Stomach (tissue), 4 donors: ENCODE measurements around the gene GAPVD1.

Experiments used
- CTCF ChIP-seq, 7 experiments: fragments of 450-650 bp in 4 of 7; fragments of 200-600 bp in 3 of 7; sonication (generic) in 3 of 7; IDR thresholded peaks; one replicate each; pipeline ENCODE4 v1.5.1; 2016 to 2019; ENCODE audit warnings: antibody characterized with exemption in 7 of 7, control low read depth in 2 of 7, mild to moderate bottlenecking in 1 of 7
- POLR2AphosphoS5 ChIP-seq, 3 donors: sonication (generic); formaldehyde crosslinking; IDR thresholded peaks; one replicate each; pipeline ENCODE4 v1.6.1; 2016; ENCODE audit warnings: antibody characterized with exemption in 3 of 3

GRCh38 chr9:125296843-125297372, 35.3 kb downstream of the GAPVD1 start:
- TF ChIP-seq CTCF (IDR thresholded peaks at IDR 0.05) (no peak), POLR2AphosphoS5 (IDR thresholded peaks at IDR 0.05) (peak in 2 of 3 donors; percentile 58 to 73)
